ENCODE results near the gene DOP1B.

The DOP1B gene

DNA sequence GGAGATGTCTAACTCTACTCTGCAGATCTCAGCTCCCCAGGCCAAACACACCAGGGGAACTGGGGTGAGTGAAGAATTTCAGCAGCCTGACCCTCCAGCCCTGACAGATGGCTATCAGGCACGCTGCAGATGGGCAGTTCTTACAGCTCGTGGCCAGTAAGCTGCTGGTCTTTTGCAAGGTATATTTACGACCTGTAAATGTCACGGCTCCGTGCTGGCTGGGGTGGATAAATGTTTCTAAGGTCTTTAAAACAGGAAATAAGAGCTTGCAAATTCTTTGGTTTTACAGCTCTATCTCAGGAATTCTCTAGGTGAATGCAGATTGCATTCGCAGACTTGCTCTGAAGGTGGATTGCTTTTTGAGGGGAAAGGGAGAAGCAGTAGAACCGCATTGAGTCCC is 10.1 kb downstream of the DOP1B start:
- POLR2A ChIA-PET = no interaction called here
- TF ChIP-seq PKNOX1 (IDR thresholded peaks at IDR 0.05) = peak; percentile 81
- no peak for TF ChIP-seq BHLHE40 (IDR thresholded peaks at IDR 0.05; ENCODE audit: borderline replicate concordance)
- CTCF ChIA-PET = no interaction called here
- DNase-seq (ENCODE audit: extremely low spot score) = no peak

DNA sequence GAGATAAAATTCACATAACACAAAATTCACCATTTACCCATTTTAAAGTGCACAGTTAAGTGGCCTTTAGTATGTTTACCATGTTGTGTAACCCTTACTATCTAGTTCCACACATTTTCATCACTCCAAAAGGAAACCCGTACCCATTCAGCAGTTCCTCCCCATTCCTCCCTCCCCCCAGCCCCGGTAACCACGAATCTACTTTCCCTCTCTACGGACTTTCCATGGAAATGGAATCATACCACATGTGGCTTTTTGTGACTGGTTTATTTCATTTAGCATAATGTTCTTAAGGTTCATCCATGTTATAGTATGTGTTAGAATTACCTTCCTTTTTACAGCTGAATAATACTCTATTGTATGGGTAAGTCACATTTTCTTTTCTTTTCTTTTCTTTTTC is 10.9 kb downstream of the DOP1B start:
- DNase-seq (ENCODE audit: extremely low spot score) = no peak
- ChIA-PET POLR2A (no interaction called here), CTCF (no interaction called here)
- TF ChIP-seq HDGF (IDR thresholded peaks at IDR 0.05; ENCODE audit: borderline replicate concordance) (no peak), CTBP1 (IDR thresholded peaks at IDR 0.05; ENCODE audit: borderline replicate concordance) (no peak), PKNOX1 (IDR thresholded peaks at IDR 0.05) (no peak), NFRKB (IDR thresholded peaks at IDR 0.05) (no peak), SP1 (IDR thresholded peaks at IDR 0.05) (no peak), FOXM1 (IDR thresholded peaks at IDR 0.05; ENCODE audit: borderline replicate concordance) (no peak), ELF4 (IDR thresholded peaks at IDR 0.05) (no peak), SUZ12 (IDR thresholded peaks at IDR 0.05) (no peak), ZNF384 (IDR thresholded peaks at IDR 0.05) (no peak), FOXK2 (IDR thresholded peaks at IDR 0.05) (no peak), TARDBP (IDR thresholded peaks at IDR 0.05) (no peak), FOXA1 (IDR thresholded peaks at IDR 0.05) (no peak), LEF1 (IDR thresholded peaks at IDR 0.05; ENCODE audit: borderline replicate concordance) (no peak), L3MBTL2 (conservative IDR thresholded peaks at IDR 0.05) (no peak), BHLHE40 (IDR thresholded peaks at IDR 0.05; ENCODE audit: borderline replicate concordance) (no peak)

GRCh38 chr21:36169470-36170128 is 13.0 kb downstream of the DOP1B start:
- no peak for TF ChIP-seq ZNF384 (IDR thresholded peaks at IDR 0.05)
- no peak for TF ChIP-seq SP1 (IDR thresholded peaks at IDR 0.05)
- TF ChIP-seq FOXM1 (IDR thresholded peaks at IDR 0.05; ENCODE audit: borderline replicate concordance) = no peak
- TF ChIP-seq LEF1 (IDR thresholded peaks at IDR 0.05; ENCODE audit: borderline replicate concordance) = no peak
- no peak for TF ChIP-seq L3MBTL2 (conservative IDR thresholded peaks at IDR 0.05)
- no peak for TF ChIP-seq TARDBP (IDR thresholded peaks at IDR 0.05)
- TF ChIP-seq CTBP1 (IDR thresholded peaks at IDR 0.05; ENCODE audit: borderline replicate concordance) = no peak
- TF ChIP-seq FOXK2 (IDR thresholded peaks at IDR 0.05) = no peak
- no peak for TF ChIP-seq HDGF (IDR thresholded peaks at IDR 0.05; ENCODE audit: borderline replicate concordance)
- no peak for TF ChIP-seq PKNOX1 (IDR thresholded peaks at IDR 0.05)
- TF ChIP-seq BHLHE40 (IDR thresholded peaks at IDR 0.05; ENCODE audit: borderline replicate concordance) = no peak
- CTCF ChIA-PET = interaction anchor here (1.5 kb wide), 1 partner anchor 33 kb away, joined by 4 read pairs; no protein-coding TSS in a partner anchor
- no peak for DNase-seq (ENCODE audit: extremely low spot score)
- POLR2A ChIA-PET = interaction anchor here (1.5 kb wide), 1 partner anchor 10 kb away, joined by 3 read pairs; no protein-coding TSS in a partner anchor

GRCh38 chr21:36170823-36171222 is 14.2 kb downstream of the DOP1B start:
- no peak for DNase-seq (ENCODE audit: extremely low spot score)
- ChIA-PET CTCF (interaction anchor here (1.5 kb wide), 1 partner anchor 31 kb away, joined by 4 read pairs; no protein-coding TSS in a partner anchor), POLR2A (no interaction called here)
- TF ChIP-seq ZNF384 (IDR thresholded peaks at IDR 0.05) (no peak), FOXA1 (IDR thresholded peaks at IDR 0.05) (no peak), BHLHE40 (IDR thresholded peaks at IDR 0.05; ENCODE audit: borderline replicate concordance) (no peak), SUZ12 (IDR thresholded peaks at IDR 0.05) (no peak), TARDBP (IDR thresholded peaks at IDR 0.05) (no peak), SP1 (IDR thresholded peaks at IDR 0.05) (no peak), L3MBTL2 (conservative IDR thresholded peaks at IDR 0.05) (no peak), LEF1 (IDR thresholded peaks at IDR 0.05; ENCODE audit: borderline replicate concordance) (no peak), FOXK2 (IDR thresholded peaks at IDR 0.05) (no peak), PKNOX1 (IDR thresholded peaks at IDR 0.05) (no peak), CTBP1 (IDR thresholded peaks at IDR 0.05; ENCODE audit: borderline replicate concordance) (no peak), NFRKB (IDR thresholded peaks at IDR 0.05) (no peak), HDGF (IDR thresholded peaks at IDR 0.05; ENCODE audit: borderline replicate concordance) (no peak), FOXM1 (IDR thresholded peaks at IDR 0.05; ENCODE audit: borderline replicate concordance) (no peak), ARNT (IDR thresholded peaks at IDR 0.05) (no peak)

GRCh38 chr21:36171336-36171735 is 14.7 kb downstream of the DOP1B start:
- no peak for TF ChIP-seq SP1 (IDR thresholded peaks at IDR 0.05)
- no peak for TF ChIP-seq LEF1 (IDR thresholded peaks at IDR 0.05; ENCODE audit: borderline replicate concordance)
- TF ChIP-seq FOXA1 (IDR thresholded peaks at IDR 0.05) = no peak
- TF ChIP-seq ARNT (IDR thresholded peaks at IDR 0.05) = no peak
- no peak for TF ChIP-seq SUZ12 (IDR thresholded peaks at IDR 0.05)
- no peak for TF ChIP-seq FOXM1 (IDR thresholded peaks at IDR 0.05; ENCODE audit: borderline replicate concordance)
- no peak for TF ChIP-seq PKNOX1 (IDR thresholded peaks at IDR 0.05)
- TF ChIP-seq L3MBTL2 (conservative IDR thresholded peaks at IDR 0.05) = no peak
- TF ChIP-seq ZNF384 (IDR thresholded peaks at IDR 0.05) = no peak
- TF ChIP-seq TARDBP (IDR thresholded peaks at IDR 0.05) = no peak
- TF ChIP-seq NFRKB (IDR thresholded peaks at IDR 0.05) = no peak
- no peak for TF ChIP-seq HDGF (IDR thresholded peaks at IDR 0.05; ENCODE audit: borderline replicate concordance)
- TF ChIP-seq FOXK2 (IDR thresholded peaks at IDR 0.05) = no peak
- no peak for TF ChIP-seq BHLHE40 (IDR thresholded peaks at IDR 0.05; ENCODE audit: borderline replicate concordance)
- POLR2A ChIA-PET = no interaction called here
- CTCF ChIA-PET = interaction anchor here (1.5 kb wide), 1 partner anchor 31 kb away, joined by 4 read pairs; no protein-coding TSS in a partner anchor
- DNase-seq (ENCODE audit: extremely low spot score) = no peak

Measured in HEK293T (cell line).